HCT116 (cell line): ENCODE results near the gene FNBP1. TPM values are rescaled to one million over a fixed set of nuclear protein-coding genes. Genes with fewer than 3 reads are reported as not detected.
"Not testable (repeated sequence)": the region's sequence is repeated elsewhere in the genome, so short reads cannot be mapped to it uniquely, and the experiment has no call there.

Experiments
- ATAC-seq: fragments of 200-7000 bp; cut with Tn5 transposase; 2 replicates; pipeline ENCODE4 v1.9.1; 2020; ENCODE audit warnings: mild to moderate bottlenecking, moderate library complexity
- BruUV-seq: library from RNA; stranded (reverse); fragments of 400-500 nt; replicated peaks from 2 replicates; lab custom pipeline; 2021; lab: Mats Ljungman, UMichigan
- CTCF ChIA-PET: fragments of 300-600 bp; sonication (Branson Sonifier 250); formaldehyde crosslinking; loops from one replicate; lab custom pipeline; 2021; ENCODE audit warnings: antibody characterized with exemption; lab: Charles Lee
- POLR2A ChIA-PET: fragments of 300-600, 350-600 bp; sonication (Branson Sonifier 250); formaldehyde crosslinking; loops from one replicate; lab custom pipeline; 2021; ENCODE audit warnings: antibody characterized with exemption; lab: Charles Lee
- RAD21 ChIA-PET, 2 experiments: fragments of 300-600 bp; sonication (Branson Sonifier 250); formaldehyde crosslinking; loops; one replicate each; lab custom pipeline; 2023; ENCODE audit warnings: low total read pairs in 2 of 2; ENCODE audit not compliant: uncharacterized antibody in 2 of 2, unreplicated experiment in 2 of 2, low non-redundant PET in 1 of 2; lab: Charles Lee
- DNase-seq: peaks from one replicate; pipeline ENCODE4 v3.0.0-alpha.2; 2010; ENCODE audit warnings: low read depth, low spot score
- H2AFZ ChIP-seq: fragments of 200-600 bp; shearing (Covaris generic), sonication (generic); 2 replicates; pipeline ENCODE4 v1.6.1; 2017; ENCODE audit warnings: low read depth, mixed run types, mixed read lengths, antibody characterized with exemption, low read length; ENCODE audit not compliant: poor library complexity, severe bottlenecking
- H3K27ac ChIP-seq: 2 replicates; pipeline ENCODE4 v1.5.1; 2012; ENCODE audit warnings: low read depth, low read length
- H3K27me3 ChIP-seq: fragments of 200-600 bp; sonication (generic); 2 replicates; pipeline ENCODE4 v1.6.1; 2016; ENCODE audit warnings: mixed run types, low read length, mixed read lengths; ENCODE audit not compliant: insufficient read depth
- H3K36me3 ChIP-seq, 2 experiments: fragments of 200-500 bp in 1 of 2; fragments of 200-600 bp in 1 of 2; sonication (Bioruptor generic) in 1 of 2; sonication (generic) in 1 of 2; 2 replicates each; pipeline versions ENCODE4 v1.5.1 to v1.6.1; 2014 to 2016; ENCODE audit warnings: low read length in 2 of 2, inconsistent platforms in 1 of 2, mixed read lengths in 1 of 2, mixed run types in 1 of 2; ENCODE audit not compliant: insufficient read depth in 2 of 2, control insufficient read depth in 1 of 2
- H3K4me1 ChIP-seq, 2 experiments: fragments of 200-600 bp in 1 of 2; sonication (generic) in 1 of 2; 2 replicates each; pipeline versions ENCODE4 v1.5.1 to v1.6.1; 2012 to 2017; ENCODE audit warnings: low read length in 2 of 2, inconsistent platforms in 1 of 2, mild to moderate bottlenecking in 1 of 2, mixed read lengths in 1 of 2, mixed run types in 1 of 2, moderate library complexity in 1 of 2; ENCODE audit not compliant: insufficient read depth in 2 of 2, control insufficient read depth in 1 of 2
- H3K4me2 ChIP-seq: fragments of 200-600 bp; sonication (generic); 2 replicates; pipeline ENCODE4 v1.6.1; 2017; ENCODE audit warnings: mixed run types, low read length, mixed read lengths
- H3K4me3 ChIP-seq, 2 experiments: fragments of 200-600 bp in 1 of 2; sonication (generic) in 1 of 2; replicated peaks in 1 of 2; 2 replicates each; pipeline ENCODE4 v1.5.1; 2011 to 2016; ENCODE audit warnings: low read length in 2 of 2, control low read depth in 1 of 2, low read depth in 1 of 2, mild to moderate bottlenecking in 1 of 2, mixed read lengths in 1 of 2, mixed run types in 1 of 2
- H3K79me2 ChIP-seq: fragments of 200-600 bp; sonication (generic); 2 replicates; pipeline ENCODE4 v1.6.1; 2017; ENCODE audit warnings: mild to moderate bottlenecking, mixed run types, low read length, moderate library complexity, mixed read lengths; ENCODE audit not compliant: insufficient read depth
- H3K9ac ChIP-seq: fragments of 200-600 bp; sonication (generic); 2 replicates; pipeline ENCODE4 v1.6.1; 2016; ENCODE audit warnings: low read length, mixed read lengths
- H3K9me2 ChIP-seq: fragments of 200-600 bp; sonication (generic), shearing (Covaris generic); 2 replicates; pipeline ENCODE4 v1.6.1; 2017; ENCODE audit warnings: mixed run types, mild to moderate bottlenecking, moderate library complexity; ENCODE audit not compliant: insufficient read depth
- H3K9me3 ChIP-seq, 2 experiments: fragments of 200-500 bp in 1 of 2; fragments of 200-600 bp in 1 of 2; sonication (Bioruptor generic) in 1 of 2; sonication (generic) in 1 of 2; 2 replicates each; pipeline ENCODE4 v1.6.1; 2014 to 2017; ENCODE audit warnings: low read length in 2 of 2, mixed read lengths in 2 of 2, inconsistent platforms in 1 of 2, low read depth in 1 of 2, mild to moderate bottlenecking in 1 of 2, mixed run types in 1 of 2, moderate library complexity in 1 of 2; ENCODE audit not compliant: control insufficient read depth in 1 of 2, insufficient read depth in 1 of 2
- H4K20me1 ChIP-seq: fragments of 200-600 bp; sonication (generic), shearing (Covaris generic); 2 replicates; pipeline ENCODE4 v1.6.1; 2017; ENCODE audit warnings: mixed run types, mild to moderate bottlenecking, moderate library complexity; ENCODE audit not compliant: insufficient read depth
- ATF3 ChIP-seq: IDR thresholded peaks from 2 replicates; pipeline ENCODE4 v1.6.1; 2012
- CBX3 ChIP-seq: IDR thresholded peaks from 2 replicates; pipeline ENCODE4 v1.6.1; 2012; ENCODE audit warnings: low read depth
- CEBPB ChIP-seq: IDR thresholded peaks from 2 replicates; pipeline ENCODE4 v1.6.1; 2012; ENCODE audit warnings: low read depth
- EZH2phosphoT487 ChIP-seq: fragments of 200-600 bp; IDR thresholded peaks from 2 replicates; pipeline ENCODE4 v1.6.1; 2018; ENCODE audit warnings: antibody characterized with exemption, borderline replicate concordance
- FOSL1 ChIP-seq: IDR thresholded peaks from 2 replicates; pipeline ENCODE4 v1.6.1; 2012; ENCODE audit warnings: low read depth
- JUND ChIP-seq: IDR thresholded peaks from 2 replicates; pipeline ENCODE4 v1.6.1; 2012
- POLR2AphosphoS5 ChIP-seq: IDR thresholded peaks from 2 replicates; pipeline ENCODE4 v1.6.1; 2011; ENCODE audit warnings: mild to moderate bottlenecking, low read depth, low read length, moderate library complexity
- RAD21 ChIP-seq: IDR thresholded peaks from 2 replicates; pipeline ENCODE4 v1.6.1; 2012; ENCODE audit warnings: low read depth, mild to moderate bottlenecking
- REST ChIP-seq: IDR thresholded peaks from 2 replicates; pipeline ENCODE4 v1.6.1; 2012; ENCODE audit warnings: low read depth
- SIN3A ChIP-seq: IDR thresholded peaks from 2 replicates; pipeline ENCODE4 v1.6.1; 2012; ENCODE audit warnings: low read depth
- SP1 ChIP-seq: IDR thresholded peaks from 2 replicates; pipeline ENCODE4 v1.6.1; 2012; ENCODE audit warnings: low read depth
- SRF ChIP-seq: IDR thresholded peaks from 2 replicates; pipeline ENCODE4 v1.6.1; 2012; ENCODE audit warnings: low read depth
- TCF7L2 ChIP-seq: IDR thresholded peaks from 2 replicates; pipeline ENCODE4 v1.7.0; 2011; ENCODE audit warnings: borderline replicate concordance, inconsistent platforms; ENCODE audit not compliant: insufficient read depth, insufficient read length; ENCODE audit errors: extremely low read depth
- YY1 ChIP-seq: IDR thresholded peaks from 2 replicates; pipeline ENCODE4 v1.6.1; 2011; ENCODE audit warnings: low read length, low read depth, moderate library complexity, mild to moderate bottlenecking; ENCODE audit not compliant: insufficient replicate concordance; ENCODE audit errors: extremely low read depth
- ZFX ChIP-seq: fragments of 450-650 bp; IDR thresholded peaks from 2 replicates; pipeline ENCODE4 v1.6.1; 2017
- ZNF274 ChIP-seq: fragments of 200-500 bp; sonication (Bioruptor generic); IDR thresholded peaks from 2 replicates; pipeline ENCODE4 v1.6.1; 2014; ENCODE audit warnings: mild to moderate bottlenecking, low read depth, low read length, inconsistent platforms
- intact Hi-C: fragments of 100-400 bp; cut with micrococcal nuclease; formaldehyde crosslinking; loops from 2 replicates; pipeline ENCODE4 v1.10.0; 2022
- total RNA-seq: library from RNA; stranded (reverse); gene quantifications from one replicate; pipeline ENCODE4 v1.2.1, GENCODE V29; 2021; ENCODE audit not compliant: unreplicated experiment

FNBP1 gene
- total RNA-seq, 1 experiment from 2014 or later: 25.0 TPM

GRCh38 chr9:129987941-129988340 lies 55.0 kb downstream of the FNBP1 start (continued):
- no peak for TF ChIP-seq ATF3
- TF ChIP-seq ZFX: no peak

GRCh38 chr9:129987047-129987446 lies 55.9 kb downstream of the FNBP1 start:
- Histone ChIP-seq H3K9me3 (no peaks in the 10 kb centered on the region), H3K4me1 (peaks cover 26 to 33% of the 10 kb centered on the region in 2 experiments), H3K4me3 (no peak overlapping the region), H3K79me2 (no peaks in the 10 kb centered on the region), H2AFZ (no peak overlapping the region), H3K9me2 (no peaks in the 10 kb centered on the region), H4K20me1 (no peaks in the 10 kb centered on the region), H3K27ac (no peak overlapping the region), H3K27me3 (no peaks in the 10 kb centered on the region), H3K9ac (no peak overlapping the region), H3K4me2 (no peak overlapping the region), H3K36me3 (no peaks in the 10 kb centered on the region)
- TF ChIP-seq SP1 (no peak), YY1 (no peak), TCF7L2 (no peak), FOSL1 (no peak), SRF (no peak), JUND (no peak), EZH2phosphoT487 (no peak), RAD21 (no peak), CEBPB (no peak), ZNF274 (no peak), POLR2AphosphoS5 (no peak), ATF3 (no peak), CBX3 (no peak), SIN3A (no peak), REST (no peak)
- no peak for DNase-seq
- ChIA-PET POLR2A (no interaction called here), CTCF (no interaction called here), RAD21 (no interaction called here)
- intact Hi-C loops: no loop called here
- BruUV-seq: no TSS peak
- ATAC-seq: no peak

GRCh38 chr9:129984589-129984988 lies 58.4 kb downstream of the FNBP1 start:
- peaks cover 8 to 10% of the 10 kb centered on the region in 2 experiments for H3K4me1 ChIP-seq
- H3K4me3 ChIP-seq, CTCF ChIA-PET, H3K9me2 ChIP-seq, H3K4me2 ChIP-seq, ATAC-seq, RAD21 ChIA-PET, intact Hi-C loops, BruUV-seq, H3K27me3 ChIP-seq, H3K36me3 ChIP-seq, POLR2A ChIA-PET, H2AFZ ChIP-seq, H3K9me3 ChIP-seq, DNase-seq, H3K27ac ChIP-seq, H3K79me2 ChIP-seq, H4K20me1 ChIP-seq, H3K9ac ChIP-seq: not testable (repeated sequence)
